Measurements from ENCODE around the gene EIF4G3. TPM values are rescaled to one million over a fixed set of nuclear protein-coding genes. Genes with fewer than 3 reads are reported as not detected.
A peak's percentile ranks its signal among the peaks of the same experiment; 100 is the strongest.
"Not testable (repeated sequence)": the region's sequence is repeated elsewhere in the genome, so short reads cannot be mapped to it uniquely, and the experiment has no call there.

The EIF4G3 gene
- total RNA-seq, 1 donor from 2014 or later: 33.9 TPM

GRCh38 chr1:21028520-21029145 lies 148.1 kb downstream of the EIF4G3 start:
- no peak for TF ChIP-seq CTCF (IDR thresholded peaks at IDR 0.05; ENCODE audit: borderline replicate concordance)
- H3K4me3 ChIP-seq: no peak overlapping the region
- no peaks in the 10 kb centered on the region for H3K27me3 ChIP-seq (ENCODE audit: low read depth)
- no peaks in the 10 kb centered on the region for H3K36me3 ChIP-seq
- H3K9me3 ChIP-seq (replicated peaks): no peaks in the 10 kb centered on the region
- no peak for DNase-seq
- no peak overlapping the region for H3K27ac ChIP-seq (replicated peaks)
- peaks cover 4% of the 10 kb centered on the region for H3K4me1 ChIP-seq
- intact Hi-C loops (cut with micrococcal nuclease): no loop called here

- H3K27ac ChIP-seq (replicated peaks): no peak overlapping the region
- no peaks in the 10 kb centered on the region for H3K27me3 ChIP-seq (ENCODE audit: low read depth)
- H3K9me3 ChIP-seq (replicated peaks): no peaks in the 10 kb centered on the region
- H3K36me3 ChIP-seq: no peaks in the 10 kb centered on the region
- intact Hi-C loops (cut with micrococcal nuclease): no loop called here
- DNase-seq: no peak
- H3K4me3 ChIP-seq: no peak overlapping the region
- peaks cover 4% of the 10 kb centered on the region for H3K4me1 ChIP-seq
- no peak for TF ChIP-seq CTCF (IDR thresholded peaks at IDR 0.05; ENCODE audit: borderline replicate concordance)
Measured at GRCh38 chr1:21027805-21028204, 148.9 kb downstream of the EIF4G3 start.

- no peaks in the 10 kb centered on the region for H3K9me3 ChIP-seq (replicated peaks)
- H3K36me3 ChIP-seq: no peaks in the 10 kb centered on the region
- no peak overlapping the region for H3K27ac ChIP-seq (replicated peaks)
- intact Hi-C loops (cut with micrococcal nuclease): no loop called here
- no peaks in the 10 kb centered on the region for H3K27me3 ChIP-seq (ENCODE audit: low read depth)
- TF ChIP-seq CTCF (IDR thresholded peaks at IDR 0.05; ENCODE audit: borderline replicate concordance): no peak
- H3K4me3 ChIP-seq: no peak overlapping the region
- no peak for DNase-seq
- peaks cover 23% of the 10 kb centered on the region for H3K4me1 ChIP-seq
Measured at GRCh38 chr1:21024918-21025317, 151.8 kb downstream of the EIF4G3 start.

- intact Hi-C loops (cut with micrococcal nuclease); H3K9me3 ChIP-seq (replicated peaks); H3K27ac ChIP-seq (replicated peaks); H3K4me3 ChIP-seq; H3K36me3 ChIP-seq; DNase-seq; H3K27me3 ChIP-seq (ENCODE audit: low read depth): not testable (repeated sequence)
- peaks cover 23% of the 10 kb centered on the region for H3K4me1 ChIP-seq
Measured at GRCh38 chr1:21024136-21024896, 152.4 kb downstream of the EIF4G3 start.

- H3K4me3 ChIP-seq: peak overlapping the region; percentile 35
- H3K36me3 ChIP-seq: no peaks in the 10 kb centered on the region
- TF ChIP-seq CTCF (IDR thresholded peaks at IDR 0.05; ENCODE audit: borderline replicate concordance): no peak
- intact Hi-C loops (cut with micrococcal nuclease): no loop called here
- no peaks in the 10 kb centered on the region for H3K9me3 ChIP-seq (replicated peaks)
- H3K27me3 ChIP-seq (ENCODE audit: low read depth): no peaks in the 10 kb centered on the region
- DNase-seq: no peak
- H3K27ac ChIP-seq (replicated peaks): peak overlapping the region; percentile 86
- H3K4me1 ChIP-seq: peaks cover 23% of the 10 kb centered on the region
Measured at GRCh38 chr1:21022279-21023040, 154.2 kb downstream of the EIF4G3 start.
